Mesendoderm (in vitro differentiated cells): ENCODE data around the gene ARID1B.

ENCODE experiments used
- DNase-seq: peaks from one replicate; pipeline ENCODE4 v3.0.0; 2013
- H2AK5ac ChIP-seq: 2 replicates; pipeline ENCODE4 v1.6.1; 2013; ENCODE audit warnings: low read length, inconsistent platforms
- H2BK120ac ChIP-seq: 2 replicates; pipeline ENCODE4 v1.6.1; 2013; ENCODE audit warnings: low read depth, mild to moderate bottlenecking, low read length, moderate library complexity, mixed read lengths
- H2BK15ac ChIP-seq: replicated peaks from 2 replicates; pipeline ENCODE4 v1.6.1; 2013; ENCODE audit warnings: low read depth, mild to moderate bottlenecking, moderate library complexity
- H2BK5ac ChIP-seq: 2 replicates; pipeline ENCODE4 v1.6.1; 2013; ENCODE audit warnings: low read length, inconsistent platforms
- H3K18ac ChIP-seq: 2 replicates; pipeline ENCODE4 v1.6.1; 2013; ENCODE audit warnings: mild to moderate bottlenecking, low read length, mixed read lengths
- H3K23ac ChIP-seq: one replicate; pipeline ENCODE4 v1.6.1; 2013; ENCODE audit warnings: low read length
- H3K27ac ChIP-seq: 2 replicates; pipeline ENCODE4 v1.5.1; 2013; ENCODE audit warnings: low read depth, mild to moderate bottlenecking, inconsistent platforms, low read length, moderate library complexity
- H3K27me3 ChIP-seq: 2 replicates; pipeline ENCODE4 v1.6.1; 2013; ENCODE audit warnings: low read length, control low read depth, mild to moderate bottlenecking, inconsistent platforms; ENCODE audit not compliant: insufficient read depth, poor library complexity
- H3K36me3 ChIP-seq: 2 replicates; pipeline ENCODE4 v1.6.1; 2013; ENCODE audit warnings: low read length, inconsistent platforms; ENCODE audit not compliant: control insufficient read depth, insufficient read depth
- H3K4ac ChIP-seq: one replicate; pipeline ENCODE4 v1.6.1; 2013; ENCODE audit warnings: low read depth, mild to moderate bottlenecking, low read length, moderate library complexity
- H3K4me1 ChIP-seq: 2 replicates; pipeline ENCODE4 v1.6.1; 2013; ENCODE audit warnings: low read depth, low read length, inconsistent platforms; ENCODE audit not compliant: control insufficient read depth
- H3K4me2 ChIP-seq: 2 replicates; pipeline ENCODE4 v1.6.1; 2013; ENCODE audit warnings: low read length
- H3K4me3 ChIP-seq: 2 replicates; pipeline ENCODE4 v1.5.1; 2013; ENCODE audit warnings: mild to moderate bottlenecking, low read length
- H3K56ac ChIP-seq: one replicate; pipeline ENCODE4 v1.6.1; 2013; ENCODE audit warnings: low read length
- H3K79me1 ChIP-seq: 2 replicates; pipeline ENCODE4 v1.6.1; 2013; ENCODE audit warnings: low read length, inconsistent platforms
- H3K79me2 ChIP-seq: 2 replicates; pipeline ENCODE4 v1.6.1; 2013; ENCODE audit warnings: mild to moderate bottlenecking, low read length; ENCODE audit not compliant: control insufficient read depth, insufficient read depth
- H3K9ac ChIP-seq: 2 replicates; pipeline ENCODE4 v1.6.1; 2013; ENCODE audit warnings: low read length, inconsistent platforms
- H4K5ac ChIP-seq: one replicate; pipeline ENCODE4 v1.6.1; 2013; ENCODE audit warnings: low read length
- H4K8ac ChIP-seq: one replicate; pipeline ENCODE4 v1.6.1; 2013; ENCODE audit warnings: low read depth, mild to moderate bottlenecking, control low read depth, low read length, moderate library complexity
- WGBS: extraction: QIAGEN DNeasy Blood & Tissue Kit; methylation state at CpG from one replicate; pipeline ENCODE4 v1.1.7; 2013; ENCODE audit warnings: low lambda C conversion rate, missing lambda C conversion rate; ENCODE audit not compliant: insufficient coverage; ENCODE audit errors: extremely low coverage; 5-methylcytosine and 5-hydroxymethylcytosine counted together

ARID1B gene

GRCh38 chr6:156934069-156934460, 156.9 kb downstream of the ARID1B start:
- Histone ChIP-seq H3K56ac (no peak overlapping the region), H3K9ac (no peak overlapping the region), H3K4me3 (no peak overlapping the region), H2BK15ac (no peak overlapping the region), H3K79me1 (peaks cover 12% of the 10 kb centered on the region), H3K27ac (no peak overlapping the region), H3K4ac (no peak overlapping the region), H4K5ac (no peak overlapping the region), H3K23ac (no peak overlapping the region), H3K27me3 (no peaks in the 10 kb centered on the region), H2AK5ac (no peak overlapping the region), H3K4me1 (peaks cover 3% of the 10 kb centered on the region), H3K4me2 (no peak overlapping the region), H4K8ac (no peak overlapping the region), H3K36me3 (no peaks in the 10 kb centered on the region), H2BK120ac (no peak overlapping the region), H3K79me2 (peaks cover 27% of the 10 kb centered on the region), H2BK5ac (no peak overlapping the region), H3K18ac (no peak overlapping the region)
- no peak for DNase-seq
- WGBS, result no CpG with 5 or more reads among the region's 2 CpGs

DNA sequence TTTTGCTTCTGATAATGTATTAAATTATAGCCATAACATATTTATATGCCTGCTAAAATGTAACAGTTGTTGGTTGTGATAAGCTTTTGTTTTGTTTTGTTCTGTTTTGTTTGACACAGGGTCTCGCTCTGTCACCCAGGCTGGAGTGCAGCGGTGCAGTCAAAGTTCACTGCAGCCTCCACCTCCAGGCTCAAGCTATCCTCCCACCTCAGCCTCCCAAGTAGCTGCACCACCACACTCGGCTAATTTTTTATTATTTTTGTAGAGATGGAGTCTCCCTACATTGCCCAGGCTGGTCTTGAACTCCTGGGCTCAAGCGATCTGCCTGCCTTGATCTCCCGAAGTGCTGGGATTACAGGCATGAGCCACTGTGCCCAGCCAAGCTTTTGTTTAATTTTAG, 157.8 kb downstream of the ARID1B start:
- Histone ChIP-seq H3K27me3 (no peaks in the 10 kb centered on the region), H3K4me2 (no peak overlapping the region), H4K5ac (no peak overlapping the region), H3K23ac (no peak overlapping the region), H2BK15ac (no peak overlapping the region), H3K4me3 (no peak overlapping the region), H4K8ac (no peak overlapping the region), H3K56ac (no peak overlapping the region), H2BK120ac (no peak overlapping the region), H3K4me1 (peaks cover 3% of the 10 kb centered on the region), H3K27ac (no peak overlapping the region), H3K18ac (no peak overlapping the region), H3K79me1 (peaks cover 7% of the 10 kb centered on the region), H3K79me2 (peaks cover 23% of the 10 kb centered on the region), H3K9ac (no peak overlapping the region), H3K4ac (no peak overlapping the region), H2BK5ac (no peak overlapping the region), H2AK5ac (no peak overlapping the region), H3K36me3 (no peaks in the 10 kb centered on the region)
- WGBS, result no CpG with 5 or more reads among the region's 5 CpGs
- DNase-seq, result no peak

- Histone ChIP-seq H2BK15ac (no peak overlapping the region), H4K8ac (no peak overlapping the region), H3K4me3 (no peak overlapping the region), H3K79me2 (peaks cover 32% of the 10 kb centered on the region), H3K18ac (no peak overlapping the region), H2BK120ac (no peak overlapping the region), H3K27me3 (no peaks in the 10 kb centered on the region), H3K27ac (no peak overlapping the region), H3K9ac (no peak overlapping the region), H3K23ac (no peak overlapping the region), H3K4ac (no peak overlapping the region), H3K79me1 (peaks cover 9% of the 10 kb centered on the region), H3K56ac (no peak overlapping the region), H3K4me1 (peaks cover 3% of the 10 kb centered on the region), H4K5ac (no peak overlapping the region), H2BK5ac (no peak overlapping the region), H3K4me2 (no peak overlapping the region), H2AK5ac (no peak overlapping the region), H3K36me3 (no peaks in the 10 kb centered on the region)
- WGBS, result no CpG with 5 or more reads among the region's 1 CpG
- DNase-seq, result no peak
These were observed 161.0 kb downstream of the ARID1B start for GRCh38 chr6:156938143-156938542.

DNA sequence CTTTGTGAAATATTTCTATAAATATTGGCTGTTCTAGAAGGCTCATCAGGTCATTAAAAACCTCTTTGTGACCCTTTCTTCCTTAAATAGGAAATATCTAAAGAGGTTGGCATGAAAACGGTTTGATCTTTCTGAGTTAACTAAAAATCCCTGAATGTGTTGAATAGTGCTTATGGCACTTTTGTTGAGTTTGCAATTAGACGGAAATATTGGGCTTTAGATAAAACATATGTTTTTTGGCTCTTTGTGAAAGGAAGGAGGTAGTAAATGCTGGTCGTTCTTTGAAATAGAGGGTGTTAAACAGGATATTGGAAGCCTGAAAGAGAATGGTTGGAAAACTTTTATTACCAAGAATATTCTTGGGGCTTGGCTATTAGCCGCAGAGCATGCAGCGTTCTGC, 163.0 kb downstream of the ARID1B start:
- H4K5ac ChIP-seq, result no peak overlapping the region
- H3K9ac ChIP-seq, result no peak overlapping the region
- WGBS, result no CpG with 5 or more reads among the region's 5 CpGs
- no peak overlapping the region for H2BK15ac ChIP-seq
- peaks cover 7% of the 10 kb centered on the region for H3K79me1 ChIP-seq
- no peak overlapping the region for H3K27ac ChIP-seq
- H3K4ac ChIP-seq, result no peak overlapping the region
- H3K4me2 ChIP-seq, result no peak overlapping the region
- no peak overlapping the region for H2BK120ac ChIP-seq
- H3K27me3 ChIP-seq, result no peaks in the 10 kb centered on the region
- H3K18ac ChIP-seq, result no peak overlapping the region
- H4K8ac ChIP-seq, result no peak overlapping the region
- peaks cover 3% of the 10 kb centered on the region for H3K4me1 ChIP-seq
- peaks cover 30% of the 10 kb centered on the region for H3K79me2 ChIP-seq
- no peak overlapping the region for H2AK5ac ChIP-seq
- no peak overlapping the region for H3K56ac ChIP-seq
- no peaks in the 10 kb centered on the region for H3K36me3 ChIP-seq
- H3K23ac ChIP-seq, result no peak overlapping the region
- no peak for DNase-seq
- H3K4me3 ChIP-seq, result no peak overlapping the region
- no peak overlapping the region for H2BK5ac ChIP-seq

DNA sequence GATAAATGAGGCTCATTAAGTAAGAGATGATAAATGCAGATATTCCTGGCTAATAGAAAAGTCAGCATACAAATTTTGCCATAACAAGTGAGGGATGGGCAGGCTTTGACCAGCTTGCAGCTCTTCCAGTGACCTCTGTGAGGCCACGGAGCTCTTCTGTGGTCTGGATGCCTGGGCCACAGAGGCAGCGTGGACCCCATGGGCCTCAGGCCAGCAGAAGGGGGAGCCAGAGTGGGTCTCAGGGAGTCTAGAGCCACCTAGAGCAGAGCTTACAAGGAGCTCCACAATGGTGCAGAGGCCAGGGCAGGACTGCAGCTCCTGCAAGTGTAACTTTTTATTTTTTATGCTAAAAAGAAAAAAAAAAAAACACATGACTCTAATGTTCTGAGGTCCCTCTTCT, 165.1 kb downstream of the ARID1B start:
- Histone ChIP-seq H3K4me3 (no peak overlapping the region), H3K23ac (no peak overlapping the region), H3K4me2 (no peak overlapping the region), H3K9ac (no peak overlapping the region), H2BK120ac (no peak overlapping the region), H3K27ac (no peak overlapping the region), H3K18ac (no peak overlapping the region), H3K56ac (no peak overlapping the region), H2AK5ac (no peak overlapping the region), H2BK15ac (no peak overlapping the region), H2BK5ac (no peak overlapping the region), H4K8ac (no peak overlapping the region), H3K36me3 (no peaks in the 10 kb centered on the region), H3K4ac (no peak overlapping the region), H4K5ac (no peak overlapping the region), H3K4me1 (peaks cover 3% of the 10 kb centered on the region), H3K79me2 (peaks cover 37% of the 10 kb centered on the region), H3K27me3 (no peaks in the 10 kb centered on the region), H3K79me1 (peaks cover 10% of the 10 kb centered on the region)
- peak; percentile 90 for DNase-seq
- WGBS, result no CpG with 5 or more reads among the region's 2 CpGs

GRCh38 chr6:156943166-156943565, 166.0 kb downstream of the ARID1B start:
- no peak overlapping the region for H2AK5ac ChIP-seq
- H2BK5ac ChIP-seq, result no peak overlapping the region
- no CpG with 5 or more reads among the region's 6 CpGs for WGBS
- no peaks in the 10 kb centered on the region for H3K36me3 ChIP-seq
- no peak overlapping the region for H3K4me2 ChIP-seq
- H3K56ac ChIP-seq, result no peak overlapping the region
- no peak for DNase-seq
- H2BK15ac ChIP-seq, result no peak overlapping the region
- peaks cover 3% of the 10 kb centered on the region for H3K4me1 ChIP-seq
- H3K4ac ChIP-seq, result no peak overlapping the region
- no peak overlapping the region for H4K8ac ChIP-seq
- H3K18ac ChIP-seq, result no peak overlapping the region
- peaks cover 8% of the 10 kb centered on the region for H3K79me1 ChIP-seq
- no peaks in the 10 kb centered on the region for H3K27me3 ChIP-seq
- no peak overlapping the region for H3K4me3 ChIP-seq
- H3K9ac ChIP-seq, result no peak overlapping the region
- no peak overlapping the region for H2BK120ac ChIP-seq
- H3K79me2 ChIP-seq, result peaks cover 39% of the 10 kb centered on the region
- no peak overlapping the region for H4K5ac ChIP-seq
- H3K27ac ChIP-seq, result no peak overlapping the region
- no peak overlapping the region for H3K23ac ChIP-seq
